SK-N-SH (cell line): Measurements from ENCODE around the gene TECPR1.

Source experiments
- CTCF ChIP-seq: fragments of 200-600 bp; sonication (generic); IDR thresholded peaks from 2 replicates; pipeline ENCODE4 v1.6.1; 2017; ENCODE audit warnings: antibody characterized with exemption, mild to moderate bottlenecking, moderate library complexity
- EP300 ChIP-seq, 2 experiments: IDR thresholded peaks; 2 replicates each; pipeline versions ENCODE4 v1.4.0 to v1.6.1; 2012; ENCODE audit warnings: borderline replicate concordance in 1 of 2, low read depth in 1 of 2, low read length in 1 of 2
- EZH2phosphoT487 ChIP-seq: fragments of 200-600 bp; sonication (generic); IDR thresholded peaks from 2 replicates; pipeline ENCODE4 v1.6.1; 2017; ENCODE audit warnings: low read depth, mixed run types, mild to moderate bottlenecking, antibody characterized with exemption, moderate library complexity, borderline replicate concordance
- FOXJ3 ChIP-seq: sonication (generic); formaldehyde crosslinking; IDR thresholded peaks from 2 replicates; pipeline ENCODE4 v1.5.1; 2020; ENCODE audit warnings: mild to moderate bottlenecking, missing genetic modification reagents
- JUND ChIP-seq: IDR thresholded peaks from 2 replicates; pipeline ENCODE4 v1.4.0; 2012
- POLR2AphosphoS5 ChIP-seq: IDR thresholded peaks from 2 replicates; pipeline ENCODE4 v1.6.1; 2012; ENCODE audit warnings: low read depth, low read length
- RCOR1 ChIP-seq: fragments of 150-350 bp; IDR thresholded peaks from 2 replicates; pipeline ENCODE4 v1.6.1; 2017; ENCODE audit warnings: antibody characterized with exemption, low read length
- REST ChIP-seq: IDR thresholded peaks from 2 replicates; pipeline ENCODE4 v1.6.1; 2012; ENCODE audit warnings: mild to moderate bottlenecking, low read depth, low read length, moderate library complexity
- RXRA ChIP-seq: IDR thresholded peaks from 2 replicates; pipeline ENCODE4 v1.4.0; 2012; ENCODE audit warnings: low read depth, mild to moderate bottlenecking, borderline replicate concordance
- SMC3 ChIP-seq: IDR thresholded peaks from 2 replicates; pipeline ENCODE4 v1.6.1; 2012; ENCODE audit warnings: low read depth, low read length, improper control_type of control experiment
- TAF1 ChIP-seq: IDR thresholded peaks from 2 replicates; pipeline ENCODE4 v1.6.1; 2012; ENCODE audit warnings: low read depth, mild to moderate bottlenecking, low read length, moderate library complexity, borderline replicate concordance
- USF2 ChIP-seq: fragments of 150-350 bp; IDR thresholded peaks from 2 replicates; pipeline ENCODE4 v1.6.1; 2017; ENCODE audit warnings: antibody characterized with exemption, low read length, low read depth, borderline replicate concordance
- TF ChIP-seq, protein P1 (sequence below): IDR thresholded peaks from 2 replicates; pipeline ENCODE4 v1.4.0; 2012; ENCODE audit warnings: low read depth

DNA sequence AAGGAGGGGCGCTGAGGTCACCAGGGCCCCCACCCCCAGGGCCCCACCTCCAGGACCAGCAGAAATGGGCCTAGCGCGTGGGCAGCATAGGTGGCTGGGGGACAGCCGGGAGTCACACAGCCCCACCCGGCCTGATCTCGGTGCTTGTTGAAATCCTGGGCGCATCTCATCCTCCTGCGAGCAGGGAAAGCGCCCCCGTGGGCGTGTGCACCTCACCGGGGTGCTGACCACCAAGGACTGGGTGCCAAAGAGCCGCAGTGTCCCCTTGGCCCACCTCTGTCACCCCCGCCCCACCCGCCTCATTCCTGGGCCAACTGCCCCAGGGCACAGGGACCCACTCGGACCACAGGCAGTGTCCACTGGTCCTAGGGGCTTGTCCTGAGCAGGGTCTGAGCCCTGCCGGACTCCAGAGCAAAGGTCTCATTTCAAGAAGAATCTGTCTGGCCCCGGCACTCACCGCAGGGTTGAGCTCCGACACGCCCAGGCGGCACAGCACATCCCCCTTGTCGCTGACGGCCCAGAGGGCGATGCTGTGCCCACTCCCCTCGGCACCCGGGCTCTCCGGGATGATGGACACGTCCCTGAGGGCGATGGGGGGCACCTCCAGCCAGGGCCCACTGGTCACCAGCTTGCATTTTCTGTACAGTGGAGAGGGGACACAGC, 29.4 kb downstream of the TECPR1 start:
- no peak for TF ChIP-seq CTCF
- no peak for TF ChIP-seq RCOR1
- no peak for TF ChIP-seq POLR2AphosphoS5
- no peak for TF ChIP-seq EZH2phosphoT487
- TF ChIP-seq FOXJ3 (CRISPR knock-in tag), result no peak
- TF ChIP-seq, protein P1, sequence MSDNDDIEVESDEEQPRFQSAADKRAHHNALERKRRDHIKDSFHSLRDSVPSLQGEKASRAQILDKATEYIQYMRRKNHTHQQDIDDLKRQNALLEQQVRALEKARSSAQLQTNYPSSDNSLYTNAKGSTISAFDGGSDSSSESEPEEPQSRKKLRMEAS, result no peak
- no peak for TF ChIP-seq JUND
- no peak for TF ChIP-seq SMC3
- no peak for TF ChIP-seq REST
- TF ChIP-seq USF2, result no peak
- no peak for TF ChIP-seq RXRA
- no peak for TF ChIP-seq TAF1
- TF ChIP-seq EP300 (IDR thresholded peaks at IDR 0.05; ENCODE audit: borderline replicate concordance in 1 of 2, low read depth in 1 of 2, low read length in 1 of 2), result no peak
